K562 (cell line): ENCODE results near the gene SCN4A. TPM values are rescaled to one million over a fixed set of nuclear protein-coding genes. Genes with fewer than 3 reads are reported as not detected.

Source experiments
- ATAC-seq: fragments of 200-7000 bp; cut with Tn5 transposase; 3 replicates; pipeline ENCODE4 v1.9.1; 2020; ENCODE audit warnings: moderate library complexity
- BruUV-seq: library from RNA; stranded (reverse); fragments of 400-500 nt; replicated peaks from 2 replicates; lab custom pipeline; 2021; lab: Mats Ljungman, UMichigan
- CTCF ChIA-PET: fragments of 300-600 bp; formaldehyde crosslinking; extraction: SDS; loops from one replicate; lab custom pipeline; 2021; ENCODE audit warnings: low intra/inter-chr PET ratio; lab: Yijun Ruan, JAX
- POLR2A ChIA-PET: fragments of 300-600, 350-650 bp; sonication (Branson Sonifier 250); formaldehyde crosslinking; extraction: SDS; loops from one replicate; lab custom pipeline; 2021; ENCODE audit warnings: antibody characterized with exemption, inconsistent platforms; lab: Yijun Ruan, JAX
- DNase-seq, 4 experiments: peaks; one replicate each; pipeline versions ENCODE4 v3.0.0 to v3.0.0-alpha.2; 2011 to 2018; ENCODE audit warnings: low spot score in 3 of 4, mixed read lengths in 3 of 4; ENCODE audit errors: extremely low read depth in 1 of 4
- FAIRE-seq: peaks from 2 replicates; lab custom pipeline; 2011; peaks lifted over from hg19 to GRCh38; lab: Jason Lieb, UNC
- H2AFZ ChIP-seq: 2 replicates; pipeline ENCODE4 v1.6.0; 2011; ENCODE audit warnings: low read depth, low read length, control low read depth, inconsistent platforms
- H3K27ac ChIP-seq: fragments of 200-600 bp; 3 replicates; pipeline ENCODE4 v1.8.0; 2011; ENCODE audit warnings: low read depth, mild to moderate bottlenecking, control low read depth, inconsistent platforms, low read length, moderate library complexity, mixed read lengths; ENCODE audit errors: extremely low read depth
- H3K27me3 ChIP-seq, 2 experiments: fragments of 300-600 bp in 1 of 2; 2 replicates in 1 of 2; 3 replicates in 1 of 2; pipeline versions ENCODE4 v1.6.0 to v1.8.0; 2011; ENCODE audit warnings: inconsistent platforms in 2 of 2, low read length in 2 of 2, mild to moderate bottlenecking in 1 of 2, mixed read lengths in 1 of 2, moderate library complexity in 1 of 2; ENCODE audit not compliant: control insufficient read depth in 2 of 2, insufficient read depth in 2 of 2
- H3K36me3 ChIP-seq: fragments of 300-600 bp; 3 replicates; pipeline ENCODE4 v1.8.0; 2011; ENCODE audit warnings: mild to moderate bottlenecking, low read length, inconsistent platforms; ENCODE audit not compliant: control insufficient read depth, insufficient read depth
- H3K4me1 ChIP-seq, 2 experiments: fragments of 200-600 bp in 1 of 2; replicated peaks in 1 of 2; 2 replicates in 1 of 2; 3 replicates in 1 of 2; pipeline versions ENCODE4 v1.5.1 to v1.8.0; 2011; ENCODE audit warnings: inconsistent platforms in 2 of 2, low read length in 2 of 2, mild to moderate bottlenecking in 1 of 2, mixed read lengths in 1 of 2, moderate library complexity in 1 of 2; ENCODE audit not compliant: control insufficient read depth in 2 of 2, insufficient read depth in 2 of 2
- H3K4me2 ChIP-seq: 2 replicates; pipeline ENCODE4 v1.6.1; 2011; ENCODE audit warnings: low read length, control low read depth, inconsistent platforms, mixed read lengths; ENCODE audit not compliant: insufficient read depth
- H3K4me3 ChIP-seq: fragments of 200-600 bp; sonication (generic), shearing (Covaris generic); 2 replicates; pipeline ENCODE4 v1.5.1; 2016; ENCODE audit warnings: control low read depth, inconsistent platforms
- H3K79me2 ChIP-seq: fragments of 200-600 bp; 3 replicates; pipeline ENCODE4 v1.8.0; 2011; ENCODE audit warnings: low read length, inconsistent platforms; ENCODE audit not compliant: control insufficient read depth, insufficient read depth
- H3K9ac ChIP-seq, 2 experiments: 2 replicates each; pipeline versions ENCODE4 v1.6.0 to v1.6.1; 2011; ENCODE audit warnings: low read depth in 2 of 2, low read length in 2 of 2, control low read depth in 1 of 2, inconsistent platforms in 1 of 2, mild to moderate bottlenecking in 1 of 2, mixed read lengths in 1 of 2; ENCODE audit not compliant: insufficient read depth in 1 of 2
- H3K9me1 ChIP-seq: one replicate; pipeline ENCODE4 v1.6.0; 2011; ENCODE audit warnings: inconsistent platforms, mild to moderate bottlenecking, low read length, moderate library complexity; ENCODE audit not compliant: control insufficient read depth, insufficient read depth
- H3K9me3 ChIP-seq: replicated peaks from 2 replicates; pipeline ENCODE4 v1.5.1; 2011; ENCODE audit warnings: low read depth, low read length, inconsistent platforms; ENCODE audit not compliant: control insufficient read depth, insufficient read depth
- H4K20me1 ChIP-seq: replicated peaks from 2 replicates; pipeline ENCODE4 v1.6.1; 2011; ENCODE audit warnings: low read length, inconsistent platforms, mixed read lengths; ENCODE audit not compliant: control insufficient read depth, insufficient read depth
- HNRNPL ChIP-seq: fragments of 200-400 bp; formaldehyde crosslinking; IDR thresholded peaks from 2 replicates; pipeline ENCODE4 v1.6.1; 2017; ENCODE audit warnings: low read depth, mild to moderate bottlenecking, low read length
- NR2F6 ChIP-seq: fragments of 450-650 bp; formaldehyde crosslinking; IDR thresholded peaks from 2 replicates; pipeline ENCODE4 v1.4.0; 2020; ENCODE audit warnings: mild to moderate bottlenecking
- RBBP5 ChIP-seq: fragments of 200-600 bp; sonication (generic); IDR thresholded peaks from 2 replicates; pipeline ENCODE4 v1.6.1; 2012; ENCODE audit warnings: borderline replicate concordance, mild to moderate bottlenecking, low read length, control low read depth, inconsistent platforms; ENCODE audit not compliant: insufficient read depth, poor library complexity, severe bottlenecking
- RBFOX2 ChIP-seq: fragments of 200-400 bp; formaldehyde crosslinking; IDR thresholded peaks from 2 replicates; pipeline ENCODE4 v1.6.1; 2017; ENCODE audit warnings: low read depth, mild to moderate bottlenecking, low read length, moderate library complexity
- ZNF124 ChIP-seq: sonication (generic); formaldehyde crosslinking; IDR thresholded peaks from 2 replicates; pipeline ENCODE4 v1.8.1; 2022; ENCODE audit warnings: missing genetic modification reagents
- ZNF23 ChIP-seq: fragments of 250-450 bp; sonication (Bioruptor Pico); IDR thresholded peaks from 2 replicates; pipeline ENCODE4 v1.4.0; 2020; ENCODE audit warnings: mild to moderate bottlenecking
- WGBS: fragments of 100-300 bp; shearing (Covaris generic); methylation state at CpG from one replicate; pipeline ENCODE4 v1.1.6; 2016; ENCODE audit warnings: low coverage, mixed read lengths; ENCODE audit not compliant: insufficient coverage; ENCODE audit errors: missing lambda C conversion rate; 5-methylcytosine and 5-hydroxymethylcytosine counted together
- in situ Hi-C: fragments of 300-500 bp; cut with MboI; formaldehyde crosslinking; loops from 4 replicates; pipeline ENCODE4 v1.15.0; 2018; ENCODE audit warnings: inconsistent platforms, mixed read lengths
- intact Hi-C: fragments of 100-400 bp; cut with micrococcal nuclease; formaldehyde crosslinking; loops from 2 replicates; pipeline ENCODE4 v1.14.2; 2022
- polyA plus RNA-seq, 8 experiments: library from polyadenylated mRNA; depleted of rRNA in 4 of 8; stranded (reverse) in 5 of 8; unstranded in 3 of 8; fragments of >200 nt; fragmentation: Nextera tagmentation in 2 of 8; fragmentation: Illumina TruSeq in 1 of 8; extraction: Ambion mirVana in 2 of 8; extraction: Trizol in 1 of 8; gene quantifications; 2 replicates each; pipeline versions ENCODE4 v1.2.1 to v1.2.3, GENCODE V29; 2011 to 2014; ENCODE audit warnings: inconsistent platforms in 1 of 8, missing spikeins in 1 of 8
- total RNA-seq, 7 experiments: library from RNA; depleted of rRNA in 6 of 7; stranded (reverse); fragments of >200 nt in 6 of 7; fragmentation: Illumina TruSeq in 2 of 7; extraction: Trizol in 2 of 7; gene quantifications; 2 replicates each; pipeline versions ENCODE4 v1.2.1 to v1.2.3, GENCODE V29; 2011 to 2021; ENCODE audit warnings: low replicate concordance in 1 of 7
- TF ChIP-seq, protein P1 (sequence below): sonication (generic); formaldehyde crosslinking; IDR thresholded peaks from 2 replicates; pipeline ENCODE4 v1.8.0; 2023; ENCODE audit warnings: mild to moderate bottlenecking, missing genetic modification reagents
- TF ChIP-seq, protein P2 (sequence below): sonication (generic); formaldehyde crosslinking; IDR thresholded peaks from 2 replicates; pipeline ENCODE4 v1.8.0; 2022; ENCODE audit warnings: mild to moderate bottlenecking, missing genetic modification reagents

Gene SCN4A
- total and polyA plus RNA-seq, 9 of the 15 experiments (the other 6 are each of a cell fraction or from before 2014, with no cell fraction given), result 0.29 to 2.6 (median 1.4) TPM

DNA sequence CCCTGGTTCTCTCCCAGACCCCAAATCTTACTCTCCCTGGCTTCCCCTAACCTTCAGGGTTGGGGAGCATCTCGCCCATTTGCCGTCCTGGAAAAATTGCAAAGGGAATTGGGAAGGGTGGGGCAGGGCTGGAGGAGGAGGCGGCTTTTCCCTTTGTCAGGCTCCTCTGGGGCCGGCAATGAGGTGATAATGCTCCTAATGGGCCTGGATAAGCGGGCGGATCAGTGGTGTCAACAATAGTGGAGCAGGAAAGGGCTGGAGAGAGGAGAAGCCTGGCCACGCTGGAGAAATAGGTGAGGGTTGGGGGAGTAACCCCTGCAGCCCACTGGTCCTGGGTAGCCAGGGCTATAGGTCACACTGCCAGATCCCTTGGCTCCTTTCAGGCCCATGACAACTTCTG is 12.3 kb downstream of the SCN4A start:
- H3K9me1 ChIP-seq, result peaks cover 2% of the 10 kb centered on the region
- no peak overlapping the region for H2AFZ ChIP-seq
- DNase-seq (no peak), FAIRE-seq (no peak), ATAC-seq (no peak)
- POLR2A ChIA-PET, result no interaction called here
- CTCF ChIA-PET, result no interaction called here
- TSS peak; percentile 62 for BruUV-seq
- in situ Hi-C loops (no loop called here), intact Hi-C loops (no loop called here)
- H3K27me3 ChIP-seq, result 0 out of 5 replicates have a peak, but pooled peaks cover 0 to 3% of the 10 kb centered on the region in 2 experiments
- no peaks in the 10 kb centered on the region for H3K79me2 ChIP-seq
- no peak overlapping the region; the same call in 2 of the 3 replicates for H3K27ac ChIP-seq
- peak overlapping the region; percentile 89 for H3K4me2 ChIP-seq
- peak; percentile 43; the same call in 1 of the 2 replicates for TF ChIP-seq RBFOX2
- no peak for TF ChIP-seq ZNF23 (CRISPR knock-in tag)
- TF ChIP-seq, protein P1, sequence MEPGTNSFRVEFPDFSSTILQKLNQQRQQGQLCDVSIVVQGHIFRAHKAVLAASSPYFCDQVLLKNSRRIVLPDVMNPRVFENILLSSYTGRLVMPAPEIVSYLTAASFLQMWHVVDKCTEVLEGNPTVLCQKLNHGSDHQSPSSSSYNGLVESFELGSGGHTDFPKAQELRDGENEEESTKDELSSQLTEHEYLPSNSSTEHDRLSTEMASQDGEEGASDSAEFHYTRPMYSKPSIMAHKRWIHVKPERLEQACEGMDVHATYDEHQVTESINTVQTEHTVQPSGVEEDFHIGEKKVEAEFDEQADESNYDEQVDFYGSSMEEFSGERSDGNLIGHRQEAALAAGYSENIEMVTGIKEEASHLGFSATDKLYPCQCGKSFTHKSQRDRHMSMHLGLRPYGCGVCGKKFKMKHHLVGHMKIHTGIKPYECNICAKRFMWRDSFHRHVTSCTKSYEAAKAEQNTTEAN, result no peak
- no peak for TF ChIP-seq RBBP5
- no peak for TF ChIP-seq HNRNPL
- TF ChIP-seq NR2F6, result no peak
- TF ChIP-seq ZNF124 (CRISPR knock-in tag), result no peak
- TF ChIP-seq, protein P2, sequence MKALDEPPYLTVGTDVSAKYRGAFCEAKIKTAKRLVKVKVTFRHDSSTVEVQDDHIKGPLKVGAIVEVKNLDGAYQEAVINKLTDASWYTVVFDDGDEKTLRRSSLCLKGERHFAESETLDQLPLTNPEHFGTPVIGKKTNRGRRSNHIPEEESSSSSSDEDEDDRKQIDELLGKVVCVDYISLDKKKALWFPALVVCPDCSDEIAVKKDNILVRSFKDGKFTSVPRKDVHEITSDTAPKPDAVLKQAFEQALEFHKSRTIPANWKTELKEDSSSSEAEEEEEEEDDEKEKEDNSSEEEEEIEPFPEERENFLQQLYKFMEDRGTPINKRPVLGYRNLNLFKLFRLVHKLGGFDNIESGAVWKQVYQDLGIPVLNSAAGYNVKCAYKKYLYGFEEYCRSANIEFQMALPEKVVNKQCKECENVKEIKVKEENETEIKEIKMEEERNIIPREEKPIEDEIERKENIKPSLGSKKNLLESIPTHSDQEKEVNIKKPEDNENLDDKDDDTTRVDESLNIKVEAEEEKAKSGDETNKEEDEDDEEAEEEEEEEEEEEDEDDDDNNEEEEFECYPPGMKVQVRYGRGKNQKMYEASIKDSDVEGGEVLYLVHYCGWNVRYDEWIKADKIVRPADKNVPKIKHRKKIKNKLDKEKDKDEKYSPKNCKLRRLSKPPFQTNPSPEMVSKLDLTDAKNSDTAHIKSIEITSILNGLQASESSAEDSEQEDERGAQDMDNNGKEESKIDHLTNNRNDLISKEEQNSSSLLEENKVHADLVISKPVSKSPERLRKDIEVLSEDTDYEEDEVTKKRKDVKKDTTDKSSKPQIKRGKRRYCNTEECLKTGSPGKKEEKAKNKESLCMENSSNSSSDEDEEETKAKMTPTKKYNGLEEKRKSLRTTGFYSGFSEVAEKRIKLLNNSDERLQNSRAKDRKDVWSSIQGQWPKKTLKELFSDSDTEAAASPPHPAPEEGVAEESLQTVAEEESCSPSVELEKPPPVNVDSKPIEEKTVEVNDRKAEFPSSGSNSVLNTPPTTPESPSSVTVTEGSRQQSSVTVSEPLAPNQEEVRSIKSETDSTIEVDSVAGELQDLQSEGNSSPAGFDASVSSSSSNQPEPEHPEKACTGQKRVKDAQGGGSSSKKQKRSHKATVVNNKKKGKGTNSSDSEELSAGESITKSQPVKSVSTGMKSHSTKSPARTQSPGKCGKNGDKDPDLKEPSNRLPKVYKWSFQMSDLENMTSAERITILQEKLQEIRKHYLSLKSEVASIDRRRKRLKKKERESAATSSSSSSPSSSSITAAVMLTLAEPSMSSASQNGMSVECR (CRISPR knock-in tag), result peak; percentile 29; the same call in 1 of the 2 replicates
- H3K4me3 ChIP-seq, result peak overlapping the region; percentile 23; the same call in 1 of the 2 replicates
- WGBS, result 21% methylated on average over 7 of the region's 7 CpGs
- no peaks in the 10 kb centered on the region for H3K36me3 ChIP-seq
- H3K9me3 ChIP-seq, result no peaks in the 10 kb centered on the region
- no peaks in the 10 kb centered on the region for H4K20me1 ChIP-seq
- peaks cover 15 to 26% of the 10 kb centered on the region in 2 experiments for H3K4me1 ChIP-seq
- H3K9ac ChIP-seq, result peak overlapping the region; percentile 17 to 66; a peak in 3 of 4 replicates
